Ovary (tissue), 3 donors: Measurements from ENCODE around the gene ISYNA1.

Source experiments
- CTCF ChIP-seq, 3 donors: fragments of 450-650 bp in 2 of 3; fragments of 200-600 bp in 1 of 3; IDR thresholded peaks; one replicate each; pipeline versions ENCODE4 v1.5.1 to v1.8.0; 2016 to 2022; ENCODE audit warnings: antibody characterized with exemption in 3 of 3, mild to moderate bottlenecking in 1 of 3
- EP300 ChIP-seq: sonication (generic); formaldehyde crosslinking; IDR thresholded peaks from one replicate; pipeline ENCODE4 v1.6.1; 2017; ENCODE audit warnings: antibody characterized with exemption
- POLR2A ChIP-seq: fragments of 450-650 bp; IDR thresholded peaks from one replicate; pipeline ENCODE4 v1.6.1; 2017; ENCODE audit warnings: antibody characterized with exemption, mild to moderate bottlenecking, moderate library complexity
- donor health status: DM: no; HTN: no; CAD: no.

- no peak for TF ChIP-seq CTCF (IDR thresholded peaks at IDR 0.05)
- no peak for TF ChIP-seq EP300
- TF ChIP-seq POLR2A = no peak
Measured at GRCh38 chr19:18441804-18442788, 4.2 kb upstream of the ISYNA1 start.
